Measurements from ENCODE around the gene ZNF182. TPM values are rescaled to one million over a fixed set of nuclear protein-coding genes. Genes with fewer than 3 reads are reported as not detected.

Gene ZNF182
- total RNA-seq, 4 donors from 2014 or later: 3.7 to 6.8 (median 4.8) TPM

- no peaks in the 10 kb centered on the region for H3K4me1 ChIP-seq
- in situ Hi-C loops (cut with MboI; ENCODE audit: low pct_ligation_motif_present in 1 of 4, low pct_unique_long_range_greater_than_20kb in 1 of 4, low sequenced_read_pairs in 3 of 4) (no loop called here), intact Hi-C loops (cut with DNase I; ENCODE audit: low total_unique reads) (no loop called here)
- H3K4me3 ChIP-seq: no peak overlapping the region
- WGBS, 2 donors (ENCODE audit: low coverage in 1 of 2): 52% methylated on average over 4 of the region's 4 CpGs; no CpG with 5 or more reads in 1 of the 2 donors
- H3K9me3 ChIP-seq: no peaks in the 10 kb centered on the region
- no peaks in the 10 kb centered on the region for H3K36me3 ChIP-seq
- no peaks in the 10 kb centered on the region for H3K27me3 ChIP-seq
- H3K27ac ChIP-seq: no peak overlapping the region
- TF ChIP-seq EP300 (IDR thresholded peaks at IDR 0.05; ENCODE audit: low read depth) (no peak), POLR2AphosphoS5 (IDR thresholded peaks at IDR 0.05) (no peak), POLR2A (IDR thresholded peaks at IDR 0.05) (no peak)
- TF ChIP-seq, protein P1, sequence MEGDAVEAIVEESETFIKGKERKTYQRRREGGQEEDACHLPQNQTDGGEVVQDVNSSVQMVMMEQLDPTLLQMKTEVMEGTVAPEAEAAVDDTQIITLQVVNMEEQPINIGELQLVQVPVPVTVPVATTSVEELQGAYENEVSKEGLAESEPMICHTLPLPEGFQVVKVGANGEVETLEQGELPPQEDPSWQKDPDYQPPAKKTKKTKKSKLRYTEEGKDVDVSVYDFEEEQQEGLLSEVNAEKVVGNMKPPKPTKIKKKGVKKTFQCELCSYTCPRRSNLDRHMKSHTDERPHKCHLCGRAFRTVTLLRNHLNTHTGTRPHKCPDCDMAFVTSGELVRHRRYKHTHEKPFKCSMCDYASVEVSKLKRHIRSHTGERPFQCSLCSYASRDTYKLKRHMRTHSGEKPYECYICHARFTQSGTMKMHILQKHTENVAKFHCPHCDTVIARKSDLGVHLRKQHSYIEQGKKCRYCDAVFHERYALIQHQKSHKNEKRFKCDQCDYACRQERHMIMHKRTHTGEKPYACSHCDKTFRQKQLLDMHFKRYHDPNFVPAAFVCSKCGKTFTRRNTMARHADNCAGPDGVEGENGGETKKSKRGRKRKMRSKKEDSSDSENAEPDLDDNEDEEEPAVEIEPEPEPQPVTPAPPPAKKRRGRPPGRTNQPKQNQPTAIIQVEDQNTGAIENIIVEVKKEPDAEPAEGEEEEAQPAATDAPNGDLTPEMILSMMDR (IDR thresholded peaks at IDR 0.05): no peak
- no peak for DNase-seq
These were observed 62.4 kb downstream of the ZNF182 start for GRCh38 chrX:47941423-47941822.

DNA sequence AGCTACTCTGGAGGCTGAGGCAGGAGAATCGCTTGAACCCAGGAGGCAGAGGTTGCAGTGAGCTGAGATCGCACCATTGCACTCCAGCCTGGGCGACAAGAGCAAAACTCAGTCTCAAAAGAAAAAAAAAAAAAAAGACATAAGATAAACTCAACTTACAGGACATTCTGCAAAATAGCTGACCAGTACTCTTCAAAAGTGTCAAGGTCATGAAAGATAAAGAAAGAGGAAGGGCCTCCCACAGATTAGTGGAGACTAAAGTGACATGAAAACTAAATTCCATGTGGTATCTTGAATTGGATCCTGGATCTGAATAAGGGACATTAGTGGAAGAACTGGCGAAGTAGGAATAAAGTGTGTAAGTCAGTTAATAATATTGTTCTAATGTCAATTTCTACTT, 63.3 kb downstream of the ZNF182 start:
- WGBS, 2 donors (ENCODE audit: low coverage in 1 of 2): 93 to 94% methylated on average over 1 to 4 of the region's 4 CpGs
- H3K9me3 ChIP-seq: no peaks in the 10 kb centered on the region
- H3K4me3 ChIP-seq: no peak overlapping the region
- no peak for DNase-seq
- in situ Hi-C loops (cut with MboI; ENCODE audit: low pct_ligation_motif_present in 1 of 4, low pct_unique_long_range_greater_than_20kb in 1 of 4, low sequenced_read_pairs in 3 of 4) (no loop called here), intact Hi-C loops (cut with DNase I; ENCODE audit: low total_unique reads) (no loop called here)
- no peaks in the 10 kb centered on the region for H3K4me1 ChIP-seq
- no peaks in the 10 kb centered on the region for H3K27me3 ChIP-seq
- H3K36me3 ChIP-seq: no peaks in the 10 kb centered on the region
- TF ChIP-seq, protein P1 (IDR thresholded peaks at IDR 0.05): no peak
- TF ChIP-seq EP300 (IDR thresholded peaks at IDR 0.05; ENCODE audit: low read depth) (no peak), POLR2AphosphoS5 (IDR thresholded peaks at IDR 0.05) (no peak), POLR2A (IDR thresholded peaks at IDR 0.05) (no peak)
- H3K27ac ChIP-seq: no peak overlapping the region

DNA sequence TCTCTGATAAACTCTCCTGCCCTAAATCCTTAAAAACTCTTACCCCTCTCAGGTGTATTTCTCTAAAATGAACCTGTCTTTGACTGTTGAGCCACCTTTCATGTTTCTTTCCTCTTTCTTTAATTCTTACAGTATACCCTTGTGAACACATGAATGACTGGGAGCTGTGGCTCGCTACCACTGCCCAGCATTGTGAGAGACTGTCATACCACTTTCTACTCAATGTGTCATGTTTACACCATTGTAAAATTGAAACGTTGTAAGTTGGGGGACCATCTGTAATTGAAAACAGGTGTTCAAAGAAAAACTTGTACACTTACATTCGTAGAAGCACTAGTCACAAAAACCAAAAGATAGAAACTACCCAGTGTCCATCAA, 66.9 kb downstream of the ZNF182 start:
- no peak overlapping the region for H3K27ac ChIP-seq
- DNase-seq: no peak

DNA sequence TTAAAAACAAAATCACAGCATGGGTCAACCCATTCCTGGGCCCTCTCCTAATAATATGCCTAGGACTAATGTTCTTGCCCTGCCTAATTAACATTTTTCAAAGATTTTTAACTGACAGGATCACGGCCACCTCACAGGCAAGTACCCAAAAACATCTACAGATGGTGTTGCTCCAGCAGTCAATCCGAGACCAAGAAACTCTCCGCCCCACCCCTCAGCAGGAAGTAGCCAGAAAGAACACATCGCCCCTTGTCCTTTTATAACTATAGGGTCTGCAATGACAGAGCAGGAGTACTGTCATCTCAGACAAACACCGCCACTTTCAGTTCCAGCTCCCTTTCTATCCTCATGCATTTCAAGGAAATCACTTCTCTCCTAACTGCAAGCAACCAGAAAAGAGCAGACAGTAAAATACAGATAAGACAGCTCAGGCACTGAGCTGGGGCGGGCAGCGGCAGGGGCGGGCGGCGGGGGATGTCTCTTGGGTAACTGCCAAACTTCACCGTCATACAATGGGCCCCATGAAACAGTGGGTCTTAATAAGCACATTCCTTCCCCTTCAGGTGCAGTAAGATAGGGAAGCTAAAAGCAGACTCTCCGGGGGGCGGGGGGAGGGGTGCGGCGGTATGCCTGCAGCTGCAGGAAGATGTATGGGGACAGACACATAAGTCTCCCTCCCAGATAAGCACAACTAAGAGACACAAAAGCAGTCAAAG, 67.4 kb downstream of the ZNF182 start:
- no peaks in the 10 kb centered on the region for H3K9me3 ChIP-seq
- intact Hi-C loops (cut with DNase I; ENCODE audit: low total_unique reads) (no loop called here), in situ Hi-C loops (cut with MboI; ENCODE audit: low pct_ligation_motif_present in 1 of 4, low pct_unique_long_range_greater_than_20kb in 1 of 4, low sequenced_read_pairs in 3 of 4) (no loop called here)
- no peak overlapping the region for H3K27ac ChIP-seq
- no peaks in the 10 kb centered on the region for H3K27me3 ChIP-seq
- WGBS, 2 donors (ENCODE audit: low coverage in 1 of 2): 48% methylated on average over 15 of the region's 15 CpGs; no CpG with 5 or more reads in 1 of the 2 donors
- no peaks in the 10 kb centered on the region for H3K4me1 ChIP-seq
- H3K4me3 ChIP-seq: no peak overlapping the region
- DNase-seq: no peak
- TF ChIP-seq POLR2A (IDR thresholded peaks at IDR 0.05) (no peak), EP300 (IDR thresholded peaks at IDR 0.05; ENCODE audit: low read depth) (no peak), POLR2AphosphoS5 (IDR thresholded peaks at IDR 0.05) (no peak)
- TF ChIP-seq, protein P1 (IDR thresholded peaks at IDR 0.05): no peak
- no peaks in the 10 kb centered on the region for H3K36me3 ChIP-seq

More for the DNA sequence above, 66.9 kb downstream of the ZNF182 start:
- TF ChIP-seq POLR2A (IDR thresholded peaks at IDR 0.05): no peak
- TF ChIP-seq, protein P1 (IDR thresholded peaks at IDR 0.05): no peak
- TF ChIP-seq EP300 (IDR thresholded peaks at IDR 0.05; ENCODE audit: low read depth): no peak
- TF ChIP-seq POLR2AphosphoS5 (IDR thresholded peaks at IDR 0.05): no peak
- H3K4me3 ChIP-seq: no peak overlapping the region
- H3K36me3 ChIP-seq: no peaks in the 10 kb centered on the region
- intact Hi-C loops (cut with DNase I; ENCODE audit: low total_unique reads): no loop called here
- no peaks in the 10 kb centered on the region for H3K4me1 ChIP-seq
- in situ Hi-C loops (cut with MboI; ENCODE audit: low pct_ligation_motif_present in 1 of 4, low pct_unique_long_range_greater_than_20kb in 1 of 4, low sequenced_read_pairs in 3 of 4): no loop called here
- WGBS, 2 donors (ENCODE audit: low coverage in 1 of 2): 60% methylated on average over 3 of the region's 3 CpGs; no CpG with 5 or more reads in 1 of the 2 donors
- H3K9me3 ChIP-seq: no peaks in the 10 kb centered on the region
- H3K27me3 ChIP-seq: no peaks in the 10 kb centered on the region

All from transverse colon (tissue), 4 donors.